Hepatocyte (in vitro differentiated cells): Measurements from ENCODE around the gene NCAPH2.

Source experiments
- CTCF ChIP-seq: fragments of 200-600 bp; sonication (generic); IDR thresholded peaks from 2 replicates; pipeline ENCODE4 v1.5.1; 2016; ENCODE audit warnings: antibody characterized with exemption, mild to moderate bottlenecking; ENCODE audit not compliant: poor library complexity
- EZH2 ChIP-seq: fragments of 200-600 bp; sonication (generic); IDR thresholded peaks from 2 replicates; pipeline ENCODE4 v1.6.1; 2016; ENCODE audit warnings: antibody characterized with exemption, mild to moderate bottlenecking, borderline replicate concordance

GRCh38 chr22:50535113-50535512, 27.1 kb downstream of the NCAPH2 start:
- no peak for TF ChIP-seq CTCF
- TF ChIP-seq EZH2, result no peak
